Activated naive CD8-positive, alpha-beta T cell treated with anti-CD3 and anti-CD28 coated beads, Interleukin-2, amount 50 U/mL, for 16 hours (primary cell): Measurements from ENCODE around the gene TSHZ2.

ENCODE experiments used
- DNase-seq: peaks from one replicate; pipeline ENCODE4 v3.0.0-alpha.2; 2020; ENCODE audit warnings: low read depth, low spot score

The TSHZ2 gene

DNA sequence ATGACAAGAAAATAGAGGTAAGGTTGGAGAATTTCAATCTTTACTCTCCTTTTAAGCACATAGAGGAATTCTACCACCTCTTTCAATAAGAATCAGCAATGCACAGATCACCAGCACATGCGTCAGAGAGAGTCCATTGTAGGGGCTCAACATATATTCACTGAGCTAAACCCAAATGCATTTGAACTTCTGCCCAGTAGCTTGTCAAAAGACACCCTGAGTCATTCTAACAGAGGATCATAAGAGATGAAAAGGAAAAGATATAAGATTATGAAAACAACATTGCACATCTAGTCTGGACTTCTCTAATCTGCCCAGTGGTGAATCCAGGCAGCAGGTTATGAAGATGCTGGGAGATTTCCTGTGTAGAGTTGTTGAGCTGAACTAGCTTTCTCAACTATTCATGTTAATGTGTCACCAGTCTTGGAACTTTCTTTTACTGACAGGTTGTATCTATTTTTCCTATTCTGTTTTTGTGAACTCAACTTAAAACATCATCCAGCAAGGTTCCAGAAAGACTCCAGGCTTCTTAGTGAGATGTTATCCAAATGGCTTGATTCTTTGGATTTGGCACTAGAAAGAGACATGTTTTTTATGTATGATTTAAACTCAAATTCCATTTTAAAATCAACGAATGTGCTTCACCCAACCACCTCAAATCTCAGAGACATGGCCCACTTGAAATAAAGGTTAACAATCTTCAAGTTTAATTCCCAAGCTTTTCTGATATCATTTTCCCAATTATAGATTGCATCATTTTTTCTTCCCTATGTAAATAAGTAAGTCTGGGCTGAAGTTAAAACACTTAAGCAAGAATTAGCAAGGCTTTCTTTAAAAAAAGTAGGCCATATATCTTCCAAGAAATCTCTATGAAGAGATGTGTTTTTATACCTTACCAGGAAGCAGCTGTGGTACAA, 89.3 kb downstream of the TSHZ2 start:
- no peak for DNase-seq

DNA sequence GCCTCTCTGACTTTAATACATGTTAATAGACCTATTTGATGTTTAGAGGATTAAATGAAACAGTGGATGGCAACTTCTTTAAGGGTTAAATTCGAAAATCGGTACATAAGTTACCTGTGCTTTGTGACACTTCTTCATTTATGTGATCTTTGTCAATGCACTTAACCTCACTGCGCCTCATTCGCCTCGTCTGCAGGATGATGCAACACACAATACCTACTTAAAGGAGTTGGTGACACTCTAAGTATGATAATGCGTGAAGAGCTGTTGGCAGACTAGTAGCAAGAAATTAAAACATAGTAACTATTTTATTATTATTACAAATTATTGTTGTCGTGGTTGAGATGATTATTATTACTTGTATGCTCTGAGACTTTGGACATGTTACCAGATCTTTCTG, 92.8 kb downstream of the TSHZ2 start:
- no peak for DNase-seq

DNA sequence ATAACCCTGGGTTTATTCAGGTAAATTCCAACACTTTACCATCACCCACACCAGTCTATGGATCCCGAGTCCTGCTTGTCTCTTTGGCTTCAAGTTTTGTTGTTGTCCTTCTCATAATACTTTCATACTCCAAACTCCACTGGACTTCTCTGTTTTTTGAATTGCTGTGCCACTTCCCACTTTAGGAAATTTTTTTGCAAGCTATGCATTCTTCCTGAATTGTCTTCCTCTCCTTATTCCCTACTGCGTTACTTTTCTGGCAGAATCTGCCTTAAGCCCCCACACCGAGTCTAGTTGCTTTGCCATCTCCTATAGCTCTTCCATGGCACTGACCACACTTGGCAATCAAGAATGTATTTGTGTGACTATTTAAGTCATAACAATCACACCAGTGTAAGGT, 96.1 kb downstream of the TSHZ2 start:
- no peak for DNase-seq

DNA sequence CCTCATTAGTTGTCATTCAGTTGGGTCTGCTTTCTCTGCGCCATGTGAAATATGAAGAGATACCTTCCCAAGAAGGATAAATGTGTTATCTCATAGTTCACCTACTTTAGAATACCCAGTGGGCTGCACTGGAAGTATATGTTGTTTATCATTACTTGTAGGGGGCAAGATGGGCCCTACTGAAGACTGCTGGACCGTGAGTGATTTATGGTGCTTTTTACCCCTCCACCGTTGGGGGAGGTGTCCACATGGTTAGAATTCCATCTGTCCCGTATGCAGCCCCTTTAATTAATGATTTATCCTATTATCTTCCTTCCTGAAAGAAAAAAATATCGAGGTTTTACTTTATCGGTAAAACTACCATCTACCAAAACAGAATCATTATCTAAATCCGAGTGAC, 97.0 kb downstream of the TSHZ2 start:
- no peak for DNase-seq

DNA sequence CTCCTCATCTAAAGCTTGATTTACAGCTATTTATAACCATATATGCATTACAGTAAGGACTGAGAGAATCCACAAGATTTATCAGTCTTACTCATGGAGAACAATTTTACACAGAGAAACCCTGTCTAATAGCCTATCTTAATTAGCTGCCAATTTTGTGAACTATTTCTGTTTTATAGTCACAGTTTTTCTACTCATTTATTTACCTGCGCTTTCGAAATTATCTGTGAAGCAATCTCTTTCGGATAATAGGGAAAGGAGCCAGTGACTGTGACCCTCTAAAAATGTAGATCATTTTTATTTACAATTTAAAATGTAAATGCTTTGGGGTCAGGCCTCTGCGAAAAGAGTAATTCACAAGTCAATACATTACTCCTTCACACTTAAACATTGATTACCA, 98.1 kb downstream of the TSHZ2 start:
- no peak for DNase-seq

DNA sequence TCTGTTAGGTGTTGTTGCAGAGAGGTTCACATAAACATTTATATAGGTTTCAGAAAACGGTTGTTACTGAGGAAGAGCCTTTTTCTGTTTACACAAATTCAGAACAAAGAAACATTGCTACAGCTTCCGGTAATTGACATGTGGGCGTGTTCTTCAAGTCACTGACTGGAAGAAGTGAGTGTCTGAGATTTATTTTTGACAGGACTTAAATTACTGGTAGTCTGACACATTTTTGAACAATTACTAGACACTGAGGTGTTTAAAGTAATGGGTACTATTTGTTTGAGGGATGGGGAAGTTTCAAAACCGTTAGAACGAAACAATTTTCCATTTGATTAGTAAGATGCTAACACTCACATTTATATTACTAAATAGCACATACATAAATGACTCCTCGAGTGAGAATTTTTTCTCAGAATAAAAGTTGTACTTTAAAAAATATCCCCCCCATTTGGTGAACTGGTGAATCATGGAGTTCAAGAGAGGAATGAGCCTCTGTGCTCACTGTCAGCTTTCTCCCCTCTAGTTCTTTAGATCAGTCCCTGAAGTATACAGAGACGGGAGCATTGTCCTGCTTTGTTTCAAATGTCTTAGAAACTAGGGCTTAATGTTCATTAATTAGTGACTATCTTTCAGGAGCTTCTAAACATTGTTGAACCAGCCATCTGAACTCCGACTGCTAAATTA, 98.7 kb downstream of the TSHZ2 start:
- DNase-seq: no peak

DNA sequence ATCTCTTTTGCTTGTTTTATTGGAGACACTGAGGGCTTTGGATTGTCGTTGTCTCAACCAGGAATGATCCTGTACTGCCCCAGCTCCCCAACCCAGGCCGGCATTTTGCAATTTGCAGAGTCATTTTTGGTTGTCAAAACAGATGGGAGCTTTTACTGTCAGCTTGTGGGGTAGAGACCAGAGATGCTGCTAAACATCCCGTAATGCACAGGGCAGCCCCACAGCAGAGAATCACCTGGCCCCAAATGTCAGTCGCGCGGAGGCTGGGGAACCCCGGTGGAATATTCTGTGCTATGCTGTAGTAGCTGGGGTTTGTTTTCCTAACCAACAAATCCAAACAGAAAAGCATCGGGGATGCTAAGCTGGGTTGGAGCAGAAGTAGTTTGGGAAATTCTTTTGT, 99.7 kb downstream of the TSHZ2 start:
- DNase-seq: no peak

DNA sequence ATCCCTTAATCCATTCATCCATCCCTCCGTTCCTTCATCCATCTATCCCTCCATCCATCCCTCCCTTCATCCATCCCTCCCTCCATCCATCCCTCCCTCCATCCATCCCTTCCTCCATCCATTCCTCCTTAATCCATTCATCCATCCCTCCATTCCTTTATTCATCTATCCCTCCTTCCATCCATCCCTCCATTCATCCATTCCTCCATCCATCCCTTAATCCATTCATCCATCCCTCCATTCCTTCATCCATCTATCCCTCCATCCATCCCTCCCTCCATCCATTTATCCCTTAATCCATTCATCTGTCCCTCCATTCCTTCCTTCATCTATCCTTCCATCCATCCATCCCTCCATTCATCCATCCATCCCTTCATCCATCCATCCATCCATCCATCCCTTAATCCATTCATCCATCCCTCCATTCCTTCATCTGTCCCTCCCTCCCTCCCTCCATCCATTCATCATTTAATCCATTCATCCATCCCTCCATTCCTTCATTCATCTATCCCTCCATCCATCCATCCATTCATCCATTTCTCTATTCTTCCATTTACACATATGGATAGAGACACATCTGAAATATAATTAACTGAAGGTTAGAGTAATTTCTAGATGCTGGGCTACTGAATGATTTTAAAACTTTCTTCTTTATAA, 100.9 kb downstream of the TSHZ2 start:
- DNase-seq: no peak

DNA sequence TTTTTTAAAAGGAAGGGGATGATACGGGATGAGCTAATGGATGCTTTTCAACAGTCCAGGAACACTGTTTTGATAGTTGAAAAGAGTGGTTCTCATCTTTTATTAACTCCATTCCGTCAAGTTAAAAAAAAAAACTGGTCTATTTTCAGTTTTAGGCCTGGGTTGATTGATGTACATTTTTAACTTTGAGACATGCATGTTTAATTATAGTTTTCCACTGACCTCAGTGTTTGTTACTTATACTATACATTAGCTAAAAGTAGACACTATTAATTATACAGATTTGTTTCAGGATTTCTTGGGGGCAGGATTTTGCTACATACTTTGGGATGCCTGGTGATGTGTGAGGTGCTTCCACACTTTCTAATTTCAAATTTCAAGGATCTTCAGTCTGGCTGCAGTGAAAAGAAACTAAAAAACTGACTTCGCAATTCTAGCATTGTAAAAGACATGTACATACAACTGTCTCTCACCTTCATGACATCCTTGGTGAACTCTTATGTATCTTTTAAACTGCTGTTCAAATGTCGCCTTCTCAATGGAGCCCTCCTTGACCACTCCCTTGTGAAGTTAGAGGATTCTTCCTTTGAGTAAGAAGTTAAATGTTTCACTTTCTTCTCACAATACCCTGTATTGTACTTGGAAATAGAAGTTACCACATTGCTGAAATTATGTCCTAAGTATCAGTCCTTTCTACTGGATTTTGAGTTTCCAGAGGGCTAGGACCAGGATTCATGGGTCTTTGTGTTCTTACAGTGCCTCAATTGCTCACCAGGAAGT, 101.7 kb downstream of the TSHZ2 start:
- no peak for DNase-seq

DNA sequence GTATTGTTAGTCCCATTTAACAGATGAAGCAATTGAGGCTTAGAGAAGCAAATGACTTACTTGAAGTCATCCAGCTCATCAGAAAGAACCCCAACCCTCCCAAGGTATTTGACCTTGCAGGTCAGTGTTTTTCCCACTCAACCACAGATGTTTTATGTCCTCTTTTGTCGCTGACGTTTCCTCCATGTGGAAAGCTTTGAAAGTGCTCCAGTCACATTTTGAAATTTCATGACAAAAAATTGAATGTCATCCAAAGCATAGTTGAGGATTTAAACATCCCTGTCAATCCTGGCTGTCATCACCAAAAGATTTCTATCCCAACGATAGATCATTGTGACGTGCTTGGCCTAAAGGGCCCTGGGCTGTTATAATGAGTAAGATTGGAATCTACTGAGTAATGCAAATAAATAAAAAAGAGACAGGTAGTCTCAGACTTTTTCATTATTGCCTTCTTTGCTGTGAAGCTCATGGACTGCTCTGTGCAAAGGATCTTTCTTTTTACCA, 102.7 kb downstream of the TSHZ2 start:
- no peak for DNase-seq

DNA sequence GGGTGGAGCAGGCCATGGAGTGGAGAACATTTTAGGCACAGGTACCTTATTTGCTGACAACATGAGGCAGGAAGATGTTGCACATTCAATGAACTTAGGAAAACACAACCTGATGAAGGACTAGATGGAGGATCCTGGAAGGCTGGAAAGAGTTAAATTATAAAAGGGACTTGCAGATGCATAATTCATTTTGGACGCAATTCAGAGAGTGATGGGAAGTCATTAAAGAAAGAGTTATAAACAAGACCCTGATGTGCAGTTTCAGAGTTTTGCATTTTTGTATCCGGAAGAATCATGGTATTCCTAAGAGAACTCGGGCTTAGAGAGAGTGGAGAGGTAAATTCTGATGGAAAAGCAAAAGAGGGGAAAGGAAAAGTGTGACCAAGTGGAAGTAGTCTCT, 104.5 kb downstream of the TSHZ2 start:
- no peak for DNase-seq

DNA sequence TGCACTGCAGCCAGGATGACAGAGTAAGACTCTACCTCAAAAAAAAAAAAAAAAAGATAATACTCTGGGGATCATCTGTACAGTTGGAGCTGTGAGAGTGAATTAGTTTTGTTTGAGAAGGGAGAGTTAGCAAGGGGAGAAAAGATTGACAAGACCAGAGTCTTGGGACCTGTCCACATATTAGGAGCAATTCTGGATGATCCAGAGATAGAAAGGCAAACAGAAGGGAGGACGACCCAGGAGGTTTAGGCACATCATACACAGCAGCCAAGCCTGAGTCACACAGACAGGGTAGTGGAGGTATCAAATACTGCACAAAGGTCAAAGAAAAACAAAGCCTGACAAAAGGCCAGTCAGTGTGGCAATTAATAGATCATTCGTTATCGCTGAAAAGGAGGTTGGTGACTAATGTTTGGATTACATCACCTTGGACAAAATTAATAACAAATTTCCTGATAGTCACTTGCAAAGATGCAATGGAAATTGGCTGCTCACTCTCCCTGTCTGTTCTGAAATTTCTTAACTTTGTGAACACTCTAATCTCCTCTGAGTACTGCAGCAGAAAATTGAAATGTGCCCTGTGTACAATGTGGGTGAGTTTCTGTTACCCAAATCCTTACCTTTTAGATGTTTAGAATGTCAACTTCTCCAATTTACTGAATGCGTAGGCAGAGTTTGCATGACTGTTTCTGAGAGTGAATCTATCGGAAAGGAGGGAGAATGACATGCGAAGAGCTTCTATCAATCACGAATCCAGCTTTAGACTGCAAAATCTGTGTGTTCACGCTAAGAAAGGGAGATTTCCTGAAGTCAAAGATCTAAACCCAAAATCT, 105.4 kb downstream of the TSHZ2 start:
- no peak for DNase-seq

DNA sequence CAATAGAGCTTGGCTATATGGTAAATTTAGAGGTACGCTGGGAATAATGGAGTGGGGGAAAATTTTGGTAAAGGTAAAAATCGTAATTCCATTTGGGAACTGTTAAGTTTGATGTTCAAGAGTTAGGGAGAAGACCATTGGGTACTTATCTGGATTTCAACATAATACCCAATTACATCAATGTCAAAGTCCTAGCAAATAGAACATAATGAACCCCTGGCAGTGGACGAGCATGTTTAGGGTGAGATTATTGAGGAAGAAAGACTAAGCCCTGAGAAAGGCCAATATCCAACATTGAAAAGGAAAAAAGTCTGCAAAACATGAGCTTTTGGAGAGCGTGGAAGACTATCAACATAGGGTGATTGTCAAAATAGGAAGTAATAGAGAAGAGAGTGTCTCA, 106.6 kb downstream of the TSHZ2 start:
- no peak for DNase-seq

DNA sequence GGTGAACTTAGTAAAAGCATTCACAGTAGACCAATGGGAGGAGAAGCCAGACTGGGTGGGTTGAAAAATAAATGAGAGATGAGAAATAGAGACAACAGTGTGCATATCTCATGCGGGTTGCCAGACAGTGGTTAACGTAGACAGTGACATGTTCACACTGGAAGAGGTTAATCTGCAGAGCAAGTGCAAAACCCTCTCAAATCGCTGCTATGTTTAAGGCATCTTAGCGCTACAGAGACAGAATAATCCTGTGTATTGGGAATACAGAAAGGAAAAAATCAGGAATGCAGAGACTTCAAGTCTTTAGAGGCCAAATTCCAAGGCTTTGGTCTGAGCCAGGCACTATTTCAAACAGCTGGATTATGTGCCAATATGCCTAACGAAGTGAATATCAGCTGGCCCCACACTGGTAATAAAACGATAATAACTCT, 107.1 kb downstream of the TSHZ2 start:
- no peak for DNase-seq

DNA sequence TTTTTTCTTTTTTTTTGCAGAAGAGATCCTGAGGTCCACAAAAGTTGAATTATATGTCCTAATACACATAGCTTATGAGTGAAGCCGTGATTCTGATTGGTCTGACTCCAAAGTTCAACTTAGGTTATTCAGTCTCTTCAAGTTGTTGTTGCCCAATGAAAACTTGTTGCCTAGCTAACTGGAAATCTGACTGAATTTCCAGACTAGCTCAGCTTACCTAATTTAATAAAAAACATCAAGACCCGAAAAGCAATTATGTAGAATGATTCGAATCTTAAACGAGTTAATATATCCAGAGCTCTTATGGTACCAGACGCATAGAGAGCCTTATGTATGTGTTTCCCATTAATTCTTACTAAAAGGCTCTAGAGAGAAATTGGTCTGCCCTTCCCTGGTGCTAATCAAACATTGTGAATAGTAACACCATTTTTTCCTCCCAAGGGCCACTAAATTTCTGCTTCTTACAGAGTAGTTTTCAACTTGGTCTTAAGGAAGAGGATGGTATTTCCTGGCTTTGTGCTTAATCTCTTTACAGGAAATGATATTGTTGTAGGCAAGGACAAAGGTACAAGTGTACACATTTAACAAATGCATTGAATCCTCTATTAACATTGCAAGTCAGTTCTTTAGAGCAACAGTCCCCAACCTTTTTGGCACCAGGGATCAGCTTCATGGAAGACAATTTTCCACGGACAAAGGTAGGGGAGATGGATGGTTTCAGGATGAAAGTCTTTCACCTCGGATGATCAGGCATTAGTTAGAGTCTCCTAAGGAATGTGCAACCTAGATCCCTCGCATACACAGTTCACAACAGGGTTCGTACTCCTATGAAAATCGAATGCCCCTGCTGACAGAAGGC, 107.9 kb downstream of the TSHZ2 start:
- DNase-seq: no peak

DNA sequence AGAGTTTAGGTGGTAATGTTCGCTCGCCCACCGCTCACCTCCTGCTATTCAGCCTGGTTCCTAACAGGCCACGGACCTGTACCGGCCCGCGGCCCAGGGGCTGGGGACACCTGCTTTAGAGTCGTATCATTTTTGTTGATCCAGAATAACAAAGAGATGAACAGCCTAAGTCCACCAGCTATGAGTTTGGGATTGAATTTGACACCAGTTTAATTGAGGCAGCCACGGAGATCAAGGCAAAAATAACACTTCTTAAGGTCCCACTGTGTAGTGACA, 108.5 kb downstream of the TSHZ2 start:
- DNase-seq: no peak

DNA sequence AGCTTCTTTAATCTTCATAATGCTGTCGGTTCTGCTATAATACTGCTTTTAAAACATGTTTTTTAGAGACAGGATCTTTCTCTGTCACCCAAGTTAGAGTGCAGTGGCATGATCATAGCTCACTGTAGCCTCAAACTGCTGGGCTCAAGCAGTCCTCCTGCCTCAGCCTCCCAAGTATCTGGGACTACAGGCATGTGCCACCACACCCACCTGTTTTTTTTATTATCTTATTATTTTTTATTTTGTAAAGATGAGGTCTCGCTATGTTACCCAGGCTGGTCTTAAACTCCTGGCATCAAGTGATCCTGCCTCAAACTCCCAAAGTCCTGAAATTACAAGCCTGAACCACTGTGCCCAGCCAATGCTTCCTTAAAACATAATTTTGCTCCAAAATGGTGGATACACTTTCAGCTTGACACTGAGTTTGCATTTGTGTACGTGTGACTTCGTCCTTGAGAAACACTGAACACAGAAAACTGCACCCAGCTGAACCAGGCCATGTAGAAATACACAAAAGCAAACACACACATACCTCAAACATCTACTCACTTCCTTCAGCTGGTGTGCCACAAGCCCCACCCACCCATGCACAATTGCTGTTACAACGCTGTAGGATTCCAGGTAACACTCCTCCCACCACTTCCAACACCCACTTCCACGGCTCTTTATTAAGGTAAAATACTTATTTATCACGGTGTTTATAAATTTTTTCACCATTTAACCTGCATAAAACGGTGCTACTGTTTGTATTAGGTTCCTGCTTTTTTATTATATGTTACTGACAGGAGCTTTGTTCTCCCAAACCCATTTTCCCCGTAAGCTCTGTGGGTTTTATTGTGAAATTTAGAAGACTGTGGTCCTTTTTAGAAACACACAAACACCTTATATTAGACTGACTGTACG, 109.1 kb downstream of the TSHZ2 start:
- no peak for DNase-seq

DNA sequence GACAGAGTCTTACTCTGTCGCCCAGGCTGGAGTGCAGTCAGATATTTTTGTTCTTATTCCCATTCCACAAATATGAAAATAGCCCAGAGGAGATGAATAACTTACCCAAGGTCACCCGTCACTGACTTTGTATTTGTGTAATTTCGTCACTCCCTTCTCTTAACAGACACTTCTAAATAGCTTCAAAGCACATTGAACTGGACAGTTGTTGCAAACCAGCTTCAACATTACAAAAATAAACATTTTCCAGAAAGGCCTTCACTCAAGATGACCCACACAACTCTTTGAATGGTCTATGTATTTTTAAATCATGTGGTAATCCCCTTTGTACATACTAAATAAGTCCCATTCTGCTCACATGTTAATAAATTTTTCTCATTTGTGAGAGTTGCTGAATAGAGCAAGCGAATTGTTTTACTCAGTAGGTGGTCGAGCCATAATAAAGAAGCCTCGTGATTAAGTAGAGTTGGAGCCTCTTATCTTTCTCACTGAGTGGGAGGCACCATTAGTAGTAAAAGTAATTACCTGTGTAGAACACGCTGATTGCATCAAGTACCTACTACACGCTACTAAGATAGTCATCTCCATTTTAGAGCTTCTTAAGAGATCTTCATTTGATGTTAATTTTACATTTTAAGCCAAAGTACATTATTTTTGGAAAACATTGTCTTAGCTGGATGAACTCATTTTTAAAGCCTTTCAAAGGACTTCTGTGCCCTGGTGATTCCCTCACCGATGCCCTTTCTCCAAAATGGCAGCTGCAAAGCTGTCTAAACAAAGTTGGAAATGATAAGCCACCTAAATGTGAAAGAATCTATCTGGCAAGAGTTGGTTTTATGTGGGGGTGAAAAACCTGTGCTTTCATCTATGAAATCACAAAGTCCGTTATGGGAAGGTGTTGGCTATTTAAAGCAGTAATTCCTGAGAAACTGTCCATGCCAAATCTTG, 110.0 kb downstream of the TSHZ2 start:
- no peak for DNase-seq
